RCC 7860 (cell line): ENCODE data around the gene KCNIP3.
A peak's percentile ranks its signal among the peaks of the same experiment; 100 is the strongest.
"Not testable (repeated sequence)": the region's sequence is repeated elsewhere in the genome, so short reads cannot be mapped to it uniquely, and the experiment has no call there.

Experiments
- DNase-seq: peaks from one replicate; pipeline ENCODE4 v3.0.0-alpha.2; 2015; ENCODE audit warnings: low spot score
- FAIRE-seq: peaks from 2 replicates; lab custom pipeline; 2012; peaks lifted over from hg19 to GRCh38; lab: Jason Lieb, UNC

The KCNIP3 gene

GRCh38 chr2:95402370-95403203 is 105.4 kb downstream of the KCNIP3 start, which contains the start of gene FAHD2A:
Gene FAHD2A (plus strand): TSS chr2:95402708. CDS start chr2:95405559, 2,851 bp downstream.
- no peak for FAIRE-seq
- peak; percentile 77 for DNase-seq

GRCh38 chr2:95403204-95403721 is 106.1 kb downstream of the KCNIP3 start:
- not testable (repeated sequence) for FAIRE-seq

GRCh38 chr2:95403824-95404223 is 106.7 kb downstream of the KCNIP3 start:
- not testable (repeated sequence) for DNase-seq, FAIRE-seq

More at GRCh38 chr2:95403204-95403721, 106.1 kb downstream of the KCNIP3 start:
- DNase-seq: peak; percentile 17

- FAIRE-seq, DNase-seq: not testable (repeated sequence)
Observed at GRCh38 chr2:95404676-95405075, 107.5 kb downstream of the KCNIP3 start.

GRCh38 chr2:95411239-95411638 is 114.1 kb downstream of the KCNIP3 start:
- FAIRE-seq: not testable (repeated sequence)

GRCh38 chr2:95414015-95414594 is 117.0 kb downstream of the KCNIP3 start:
- DNase-seq: peak; percentile 53
- not testable (repeated sequence) for FAIRE-seq

More at GRCh38 chr2:95411239-95411638, 114.1 kb downstream of the KCNIP3 start:
- DNase-seq: peak; percentile 18

GRCh38 chr2:95415138-95415537 is 118.0 kb downstream of the KCNIP3 start:
- DNase-seq, FAIRE-seq: not testable (repeated sequence)

GRCh38 chr2:95415561-95415960 is 118.4 kb downstream of the KCNIP3 start:
- FAIRE-seq, DNase-seq: not testable (repeated sequence)

- FAIRE-seq, DNase-seq: not testable (repeated sequence)
Observed at GRCh38 chr2:95427196-95427867, 130.2 kb downstream of the KCNIP3 start.

GRCh38 chr2:95429748-95430467 is 132.8 kb downstream of the KCNIP3 start:
- not testable (repeated sequence) for FAIRE-seq, DNase-seq

GRCh38 chr2:95433373-95433772 is 136.2 kb downstream of the KCNIP3 start:
- FAIRE-seq: peak; percentile 82

GRCh38 chr2:95433973-95434372 is 136.8 kb downstream of the KCNIP3 start:
- not testable (repeated sequence) for FAIRE-seq

More at GRCh38 chr2:95433373-95433772, 136.2 kb downstream of the KCNIP3 start:
- not testable (repeated sequence) for DNase-seq

GRCh38 chr2:95434507-95435076 is 137.4 kb downstream of the KCNIP3 start:
- peak; percentile 85 for DNase-seq
- peak; percentile 99 for FAIRE-seq

More at GRCh38 chr2:95433973-95434372, 136.8 kb downstream of the KCNIP3 start:
- not testable (repeated sequence) for DNase-seq

GRCh38 chr2:95435162-95435871 is 138.2 kb downstream of the KCNIP3 start:
- FAIRE-seq: not testable (repeated sequence)

More at GRCh38 chr2:95435162-95435871, 138.2 kb downstream of the KCNIP3 start:
- not testable (repeated sequence) for DNase-seq
